Measurements from ENCODE around the gene FAS. TPM values are rescaled to one million over a fixed set of nuclear protein-coding genes. Genes with fewer than 3 reads are reported as not detected.

Gene FAS
- total RNA-seq, 2 experiments from 2014 or later: 23.8 to 28.2 TPM

GRCh38 chr10:88989824-88990383, 694 bp upstream of the FAS start:
- Histone ChIP-seq H3K9me3 (ENCODE audit: control insufficient read depth in 1 of 2, insufficient read depth in 1 of 2, low read length in 2 of 2) (peaks cover 0 to 3% of the 10 kb centered on the region in 2 experiments), H3K27me3 (ENCODE audit: control insufficient read depth in 1 of 2, insufficient read depth in 2 of 2, low read length in 2 of 2) (no peaks in the 10 kb centered on the region), H3K36me3 (ENCODE audit: insufficient read depth, low read length) (no peaks in the 10 kb centered on the region), H3K4me3 (ENCODE audit: low read length) (peak overlapping the region; percentile 94), H3K27ac (ENCODE audit: low read depth in 1 of 2, low read length in 2 of 2) (peak overlapping the region; percentile 51 to 80), H3K4me1 (ENCODE audit: insufficient read depth, low read length) (peaks cover 25% of the 10 kb centered on the region)
- Mint-ChIP-seq H3K4me3 (peak overlapping the region; percentile 98), H3K27ac (peak overlapping the region; percentile 93), H3K4me1 (ENCODE audit: low read depth) (peaks cover 73% of the 10 kb centered on the region), H3K36me3 (ENCODE audit: low read depth) (peaks cover 13% of the 10 kb centered on the region), H3K27me3 (no peaks in the 10 kb centered on the region), H3K9me3 (peaks cover 6% of the 10 kb centered on the region)
- no peak for TF ChIP-seq CTCF (IDR thresholded peaks at IDR 0.05)
- ATAC-seq (ENCODE audit: poor library complexity) (no peak), DNase-seq (peak in 2 of 14 experiments; percentile 54 to 60)
- intact Hi-C loops (cut with DNase I, micrococcal nuclease): loop anchor here (2.0 to 10.0 kb wide), 3 partner anchors 15 to 425 kb away; partner anchors contain the start of gene IFIT5 (in 1 of the 2)
- ChIA-PET CTCF (interaction anchor here (1.3 to 2.9 kb wide), 6 partner anchors 11 to 57 kb away, joined by 4 to 20 read pairs (median 6); no protein-coding TSS in a partner anchor), POLR2A (interaction anchor here (0.8 to 3.2 kb wide), 19 partner anchors 8 to 424 kb away, joined by 3 to 25 read pairs (median 5); partner anchors contain the start of genes IFIT5 and STAMBPL1)

GRCh38 chr10:88991161-88991898, 732 bp downstream of the FAS start:
- peak overlapping the region; percentile 93 for H3K27ac Mint-ChIP-seq
- H3K27me3 ChIP-seq (ENCODE audit: control insufficient read depth in 1 of 2, insufficient read depth in 2 of 2, low read length in 2 of 2): no peaks in the 10 kb centered on the region
- DNase-seq (peak; percentile 31 to 83 (median 56)), ATAC-seq (ENCODE audit: poor library complexity) (peak; percentile 56)
- H3K27me3 Mint-ChIP-seq: no peaks in the 10 kb centered on the region
- intact Hi-C loops (cut with DNase I, micrococcal nuclease): loop anchor here (1.0 to 10.0 kb wide), 4 partner anchors 17 to 423 kb away; partner anchors contain the start of gene IFIT5 (in 1 of the 2)
- peaks cover 0 to 3% of the 10 kb centered on the region in 2 experiments for H3K9me3 ChIP-seq (ENCODE audit: control insufficient read depth in 1 of 2, insufficient read depth in 1 of 2, low read length in 2 of 2)
- ChIA-PET CTCF (interaction anchor here (0.8 to 2.9 kb wide), 7 partner anchors 10 to 111 kb away, joined by 4 to 20 read pairs (median 5); partner anchors contain the start of gene STAMBPL1), POLR2A (interaction anchor here (0.6 to 3.2 kb wide), 21 partner anchors 10 to 1173 kb away, joined by 3 to 25 read pairs (median 4); partner anchors contain the start of genes ATAD1, CH25H, IFIT1 and IFIT5)
- no peaks in the 10 kb centered on the region for H3K36me3 ChIP-seq (ENCODE audit: insufficient read depth, low read length)
- H3K27ac ChIP-seq (ENCODE audit: low read depth in 1 of 2, low read length in 2 of 2): peak overlapping the region; percentile 80 to 89
- H3K9me3 Mint-ChIP-seq: peaks cover 3% of the 10 kb centered on the region
- peak overlapping the region; percentile 98 for H3K4me3 Mint-ChIP-seq
- peaks cover 13% of the 10 kb centered on the region for H3K36me3 Mint-ChIP-seq (ENCODE audit: low read depth)
- TF ChIP-seq CTCF (IDR thresholded peaks at IDR 0.05): peak; percentile 19
- peaks cover 35% of the 10 kb centered on the region for H3K4me1 ChIP-seq (ENCODE audit: insufficient read depth, low read length)
- H3K4me3 ChIP-seq (ENCODE audit: low read length): peak overlapping the region; percentile 94
- H3K4me1 Mint-ChIP-seq (ENCODE audit: low read depth): peaks cover 86% of the 10 kb centered on the region

DNA sequence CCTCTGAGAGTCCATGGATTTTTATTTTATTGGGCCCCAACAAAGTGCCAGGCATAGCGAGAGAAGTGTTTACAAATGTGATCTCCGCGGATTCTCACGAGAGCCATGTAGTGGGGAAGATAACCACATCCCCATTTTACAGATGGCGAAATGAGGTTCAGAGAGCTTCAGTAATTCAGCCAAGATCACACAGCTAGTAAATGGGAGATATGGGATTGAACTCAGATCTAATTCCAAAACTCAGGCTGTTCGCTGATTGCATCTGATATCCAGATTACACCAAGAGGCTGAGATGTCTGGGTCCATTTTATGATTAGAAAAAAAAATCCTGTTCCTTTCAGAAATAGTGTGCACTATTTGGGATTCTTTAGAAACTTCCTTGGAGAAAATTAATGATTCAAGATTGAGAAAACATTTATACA, 1.3 kb downstream of the FAS start:
- Histone ChIP-seq H3K9me3 (ENCODE audit: control insufficient read depth in 1 of 2, insufficient read depth in 1 of 2, low read length in 2 of 2) (no peaks in the 10 kb centered on the region), H3K36me3 (ENCODE audit: insufficient read depth, low read length) (no peaks in the 10 kb centered on the region), H3K4me3 (ENCODE audit: low read length) (peak overlapping the region; percentile 94), H3K4me1 (ENCODE audit: insufficient read depth, low read length) (peaks cover 39% of the 10 kb centered on the region), H3K27ac (ENCODE audit: low read depth in 1 of 2, low read length in 2 of 2) (peak overlapping the region; percentile 80 to 89), H3K27me3 (ENCODE audit: control insufficient read depth in 1 of 2, insufficient read depth in 2 of 2, low read length in 2 of 2) (no peaks in the 10 kb centered on the region)
- H3K27ac Mint-ChIP-seq: peak overlapping the region; percentile 93
- peaks cover 13% of the 10 kb centered on the region for H3K36me3 Mint-ChIP-seq (ENCODE audit: low read depth)
- ChIA-PET POLR2A (interaction anchor here (0.6 to 3.2 kb wide), 18 partner anchors 9 to 1173 kb away, joined by 3 to 25 read pairs (median 4); partner anchors contain the start of genes ATAD1, CH25H, IFIT5 and KIF20B), CTCF (interaction anchor here (0.8 to 2.9 kb wide), 4 partner anchors 9 to 112 kb away, joined by 4 to 20 read pairs (median 6); partner anchors contain the start of gene STAMBPL1)
- intact Hi-C loops (cut with DNase I, micrococcal nuclease): loop anchor here (1.0 to 10.0 kb wide), 4 partner anchors 17 to 423 kb away; partner anchors contain the start of gene IFIT5 (in 1 of the 2)
- H3K9me3 Mint-ChIP-seq: no peaks in the 10 kb centered on the region
- no peaks in the 10 kb centered on the region for H3K27me3 Mint-ChIP-seq
- peak in 1 of 14 experiments; percentile 57 for DNase-seq
- no peak for TF ChIP-seq CTCF (IDR thresholded peaks at IDR 0.05)
- H3K4me1 Mint-ChIP-seq (ENCODE audit: low read depth): peaks cover 88% of the 10 kb centered on the region
- peak overlapping the region; percentile 98 for H3K4me3 Mint-ChIP-seq
- ATAC-seq (ENCODE audit: poor library complexity): peak; percentile 1
